NCI-H748 (cell line): Measurements from ENCODE around the gene SLIT2.

ENCODE experiments used
- DNase-seq: peaks from one replicate; lab custom pipeline; 2025; ENCODE audit not compliant: unreplicated experiment; lab: John Stamatoyannopoulos, UW

The SLIT2 gene

DNA sequence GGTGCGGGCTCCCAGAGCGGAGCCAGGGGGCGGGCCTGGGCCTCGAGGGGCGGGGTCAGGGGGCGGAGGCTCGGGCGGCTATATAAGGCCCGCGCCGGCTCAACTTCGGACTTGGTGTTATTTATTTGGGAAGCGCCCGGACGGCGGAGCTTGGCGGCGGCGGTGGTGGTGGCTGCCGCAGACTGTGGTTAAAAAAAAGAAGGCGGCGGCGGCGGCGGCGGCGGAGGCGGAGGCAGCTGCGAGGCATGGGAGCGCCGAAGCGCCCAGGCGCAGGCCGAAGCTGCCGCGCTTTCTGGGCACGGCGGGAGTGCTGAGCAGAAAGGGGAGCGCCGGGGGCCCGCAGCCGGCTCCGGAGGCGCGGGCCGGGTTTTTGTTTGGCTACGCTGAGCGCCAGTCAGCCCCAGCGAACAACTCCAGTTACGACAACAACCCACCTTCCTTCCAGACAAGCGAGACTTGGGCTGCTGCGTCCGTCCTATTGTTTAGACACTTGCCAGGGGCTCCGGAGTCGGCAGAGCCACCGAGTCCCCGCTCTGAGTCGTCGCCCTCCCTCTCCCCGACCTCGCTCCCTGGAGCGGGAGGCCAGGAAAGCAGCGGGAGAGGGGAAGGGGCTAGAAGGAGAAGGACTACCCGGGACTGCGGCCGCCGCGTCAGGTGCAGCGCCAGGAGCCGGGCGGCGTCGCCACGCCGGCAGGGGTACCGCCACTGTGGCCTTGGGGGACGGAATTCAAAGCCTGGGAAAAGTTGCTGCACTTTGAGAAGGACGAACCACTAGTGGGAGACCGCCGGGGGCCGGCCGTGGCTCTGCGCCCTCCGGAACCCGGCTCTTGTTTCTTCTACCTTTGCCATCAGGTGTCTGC, at the start of gene SLIT2:
Gene SLIT2, plus strand, starts transcription at position 110 of the 860 bp plus-strand sequence. CDS start 1,911 bp downstream, outside the sequence.
- peak; percentile 76 for DNase-seq

DNA sequence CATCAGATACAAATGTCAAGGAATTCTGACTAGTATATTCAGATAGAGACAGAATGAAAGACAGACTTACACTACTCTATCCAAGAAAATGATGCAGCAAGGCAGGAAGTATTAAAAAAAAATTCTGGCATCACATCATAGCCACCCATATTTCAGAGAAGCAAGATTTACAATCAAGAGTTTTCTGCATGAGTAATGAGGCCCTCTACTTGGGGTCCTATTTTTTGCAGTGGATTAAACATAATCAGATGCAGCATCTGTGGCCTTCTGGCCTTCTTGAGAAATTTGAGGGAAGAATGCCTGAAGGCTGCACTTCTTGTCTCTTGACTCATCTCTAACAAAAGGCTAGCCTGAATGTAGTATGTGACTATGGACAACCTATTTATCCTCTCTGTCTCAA, 48.2 kb upstream of the SLIT2 start:
- no peak for DNase-seq

DNA sequence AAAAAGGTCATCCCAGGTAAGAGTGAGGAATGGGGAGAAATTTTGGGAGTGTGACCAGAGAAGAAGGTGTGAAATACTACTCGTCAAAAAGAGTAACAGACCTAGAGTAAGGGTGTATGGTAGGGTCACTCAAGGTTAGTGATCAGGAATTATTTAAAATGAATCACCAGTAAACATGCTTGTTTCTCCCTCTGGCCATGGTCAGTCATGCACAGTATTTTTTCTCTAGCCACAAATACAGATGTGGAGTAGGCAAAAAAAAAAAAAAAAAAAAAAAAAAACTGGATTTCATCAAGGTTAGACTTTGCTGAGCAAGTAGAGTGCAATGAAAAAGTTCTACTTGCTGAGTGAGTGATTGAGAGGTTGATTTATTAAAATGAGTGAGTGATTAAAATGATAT, 34.2 kb upstream of the SLIT2 start:
- DNase-seq = no peak

DNA sequence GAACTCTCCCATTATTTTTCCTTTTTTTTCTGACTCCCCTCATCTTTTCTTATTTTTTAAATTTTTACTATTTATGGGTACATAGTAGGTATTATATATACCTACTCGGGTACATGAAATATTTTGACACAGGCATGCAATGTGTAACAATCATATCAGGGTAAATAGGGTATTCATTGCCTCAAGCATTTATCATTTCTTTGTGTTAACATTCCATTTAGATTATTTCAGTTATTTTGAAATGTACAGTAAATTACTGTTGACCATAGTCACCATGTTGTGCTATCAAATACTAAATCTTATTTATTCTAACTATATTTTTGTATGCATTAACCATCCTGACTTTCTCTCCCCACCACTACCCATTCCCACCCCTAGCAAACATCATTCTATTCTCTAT, 33.8 kb upstream of the SLIT2 start:
- no peak for DNase-seq

DNA sequence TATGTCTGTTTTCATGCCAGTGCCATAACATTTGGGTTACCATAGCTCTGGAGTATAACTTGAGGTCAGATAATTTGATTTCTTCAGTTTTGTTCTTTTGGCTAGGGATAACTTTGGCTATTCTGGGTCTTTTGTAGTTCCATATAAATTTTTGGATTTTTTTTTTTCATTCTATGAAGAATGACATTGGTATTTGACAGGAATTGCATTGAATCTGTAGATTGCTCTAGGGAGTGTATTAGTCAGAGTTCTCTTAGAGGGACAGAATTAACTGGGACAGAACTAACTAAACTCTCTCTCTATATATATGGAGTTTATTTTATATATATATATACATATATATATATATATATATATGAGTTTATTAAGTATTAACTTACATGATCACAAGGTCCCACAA, 32.2 kb upstream of the SLIT2 start:
- no peak for DNase-seq

DNA sequence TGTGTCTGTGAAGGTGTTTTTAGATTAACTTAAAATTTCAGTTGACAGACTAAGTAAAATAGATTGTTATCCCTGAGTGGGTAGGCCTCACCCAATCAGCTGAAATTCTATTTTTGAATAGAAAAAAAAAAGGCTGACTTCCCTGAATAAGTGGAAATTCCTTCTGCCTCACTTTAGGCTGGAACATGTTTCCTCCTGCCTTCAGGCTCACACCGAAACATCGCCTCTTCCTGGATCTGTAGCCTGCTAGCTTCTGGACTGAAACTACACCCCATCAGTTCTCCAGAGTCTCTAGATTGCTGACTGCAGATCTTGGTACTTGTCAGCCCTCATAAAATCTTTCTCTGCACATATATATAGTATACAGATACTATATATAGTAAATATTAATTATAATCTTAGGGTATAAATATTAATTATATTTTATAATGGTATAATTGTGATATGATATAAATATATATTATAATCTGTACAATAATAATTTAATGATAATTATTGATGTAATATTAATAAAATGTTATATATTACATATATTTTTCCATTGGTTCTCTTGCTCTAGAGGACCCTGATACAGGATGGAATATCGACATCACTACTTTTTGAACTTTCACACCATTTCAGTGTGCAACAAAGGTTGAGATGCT, 13.7 kb upstream of the SLIT2 start:
- DNase-seq = no peak

DNA sequence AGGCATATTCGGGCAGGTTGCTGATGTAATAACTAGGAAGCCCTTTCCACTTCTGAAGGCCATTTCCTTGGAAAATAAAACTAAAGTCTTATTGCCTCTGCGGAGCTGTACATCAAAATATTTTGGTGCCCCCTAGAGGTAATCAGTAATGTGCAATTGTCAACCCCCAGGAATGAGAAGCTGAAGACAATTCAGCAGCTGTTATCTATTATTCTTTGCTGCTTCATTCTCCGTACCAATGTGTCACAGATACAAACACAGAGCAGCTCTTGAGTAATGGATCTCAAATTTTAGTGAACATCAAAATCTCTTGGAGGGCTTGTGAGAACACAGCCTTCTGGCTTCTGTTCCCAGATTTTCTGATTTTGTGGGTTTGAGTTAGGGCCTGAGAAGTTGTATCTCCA, 3.5 kb upstream of the SLIT2 start:
- peak; percentile 63 for DNase-seq

DNA sequence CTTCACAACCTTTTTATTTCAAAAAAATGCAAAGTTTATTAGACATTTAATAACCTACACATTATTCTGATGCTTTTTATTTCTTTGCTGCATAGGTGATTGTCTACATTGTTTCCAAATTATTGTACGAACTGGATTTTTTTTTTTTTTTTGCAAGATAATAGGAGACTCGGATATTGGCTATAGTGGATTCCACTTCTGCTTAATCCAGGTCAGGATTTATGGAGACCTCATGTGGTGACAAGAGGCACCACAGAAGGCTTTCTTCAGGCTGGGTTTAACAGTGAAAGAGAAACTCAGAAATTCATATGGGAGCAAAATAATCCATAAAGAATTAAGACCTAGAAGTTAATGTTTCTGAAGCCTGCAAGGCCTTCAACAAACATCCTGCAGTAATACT, 2.4 kb upstream of the SLIT2 start:
- peak; percentile 18 for DNase-seq

DNA sequence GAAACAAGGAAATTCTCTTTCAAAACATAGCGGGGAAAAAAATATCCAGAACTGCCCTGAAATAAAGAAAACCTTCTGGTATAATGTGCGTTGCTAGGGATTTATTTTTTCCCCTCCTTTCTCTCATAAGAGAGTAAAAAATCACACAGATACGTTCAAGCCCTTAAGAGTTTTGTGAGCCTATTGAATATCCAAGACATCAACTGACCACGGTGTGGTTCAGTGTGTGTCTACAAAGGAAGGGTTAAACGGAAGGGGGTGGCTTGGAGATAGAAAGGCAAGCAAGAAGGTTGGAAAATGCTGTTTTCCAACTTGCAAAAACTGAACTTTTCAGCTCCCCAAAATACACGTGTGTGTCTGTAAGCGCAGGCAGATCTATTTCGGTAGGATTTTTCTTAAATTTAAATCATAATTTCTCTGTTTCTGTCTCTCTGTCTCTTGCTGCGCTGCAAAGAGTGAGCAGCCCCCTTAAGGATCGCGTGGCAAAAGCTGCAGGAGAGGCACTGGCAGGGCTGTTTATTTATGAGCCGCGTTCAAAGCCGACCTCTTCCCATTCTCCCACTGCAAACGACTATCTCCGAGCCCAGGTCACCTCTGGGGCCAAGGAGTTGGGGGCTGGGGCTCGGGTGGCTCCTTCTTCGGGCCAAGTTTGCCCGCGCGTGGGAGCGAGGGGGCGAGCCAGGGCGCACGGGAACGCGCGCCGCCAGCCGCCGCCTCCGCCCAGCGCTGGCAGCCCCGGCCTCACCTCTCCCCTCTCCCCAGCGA, 492 bp upstream of the SLIT2 start:
- no peak for DNase-seq

GRCh38 chr4:20252656-20253282, 1.1 kb downstream of the SLIT2 start:
- peak; percentile 55 for DNase-seq

DNA sequence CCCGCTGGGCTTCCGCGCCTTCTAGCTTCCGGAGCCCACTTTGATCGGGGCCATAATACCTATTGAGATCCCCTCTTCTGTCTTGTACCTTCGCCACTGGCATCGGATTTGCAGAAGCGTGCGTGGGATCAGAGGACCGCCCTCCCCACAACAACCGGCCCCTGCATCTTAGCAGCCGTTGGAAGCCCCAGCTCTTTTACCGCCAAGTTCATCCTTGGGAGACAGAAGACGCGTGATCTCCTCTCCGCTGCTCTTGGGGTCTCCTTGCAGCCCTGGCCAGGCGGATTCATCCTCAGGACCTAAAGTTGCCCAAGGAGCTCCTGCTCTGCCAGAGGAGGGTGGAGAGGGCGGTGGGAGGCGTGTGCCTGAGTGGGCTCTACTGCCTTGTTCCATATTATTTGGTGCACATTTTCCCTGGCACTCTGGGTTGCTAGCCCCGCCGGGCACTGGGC, 1.6 kb downstream of the SLIT2 start:
- no peak for DNase-seq

GRCh38 chr4:20253735-20254409, 2.2 kb downstream of the SLIT2 start:
- peak; percentile 46 for DNase-seq

DNA sequence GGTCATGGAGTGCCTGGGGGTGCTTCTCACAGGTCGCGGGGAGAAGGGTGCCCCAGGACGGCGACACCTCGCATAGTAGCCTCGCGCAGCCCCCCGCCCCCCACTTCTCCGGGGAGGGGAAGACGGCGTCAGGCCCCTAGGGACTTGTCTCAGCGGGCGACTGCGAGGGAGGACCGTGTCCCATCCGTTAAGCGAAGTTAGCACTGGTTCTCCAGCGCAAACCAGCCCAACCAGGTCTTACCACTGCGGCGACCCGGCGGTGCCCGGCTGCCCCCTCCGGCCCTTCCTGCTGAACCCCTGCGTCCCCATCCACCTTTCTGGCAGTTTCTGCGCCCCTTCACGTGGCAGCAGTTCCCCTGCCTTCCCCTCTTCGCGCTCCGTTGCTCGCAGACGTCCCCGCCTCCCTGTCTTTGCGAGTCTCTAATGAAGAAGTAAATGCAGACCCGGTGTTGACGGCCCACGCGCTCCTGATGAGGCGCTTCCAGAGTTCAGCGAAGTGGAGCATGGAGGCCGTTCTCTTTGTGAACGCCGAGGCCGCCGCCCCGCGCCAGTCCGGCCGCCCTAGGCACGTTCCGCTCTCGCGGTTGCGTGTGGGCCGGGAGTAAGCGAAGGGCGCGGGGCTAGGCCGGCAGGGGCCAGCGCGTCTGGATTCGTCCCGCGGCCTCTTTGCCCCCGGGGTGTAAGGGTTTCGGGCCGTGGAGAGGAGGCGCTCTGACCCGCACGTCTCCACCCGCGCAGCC, 3.0 kb downstream of the SLIT2 start:
- peak; percentile 52 for DNase-seq

GRCh38 chr4:20255251-20255586, 3.5 kb downstream of the SLIT2 start:
- no peak for DNase-seq

DNA sequence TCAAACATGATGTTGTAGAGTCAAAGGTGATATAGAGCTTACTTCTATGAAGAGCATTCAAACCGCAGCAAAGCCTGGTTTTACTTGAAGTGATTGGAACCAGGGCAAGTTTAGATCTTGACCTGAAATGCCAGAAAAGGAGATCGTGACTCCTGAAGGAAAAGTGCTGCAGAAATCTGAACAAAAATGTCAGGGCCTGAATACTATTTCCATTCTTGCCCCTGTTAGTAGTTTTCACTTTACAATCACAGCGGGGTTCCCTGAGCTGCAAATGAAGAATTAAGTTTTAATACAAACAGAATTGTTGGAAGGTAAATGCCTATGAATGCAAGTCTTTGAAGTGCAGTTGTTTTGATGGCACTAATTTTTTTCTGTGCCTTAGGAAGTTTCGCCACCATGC, 4.1 kb downstream of the SLIT2 start:
- DNase-seq = no peak

- no peak for DNase-seq
Observed at GRCh38 chr4:20256381-20256881, 4.7 kb downstream of the SLIT2 start.

DNA sequence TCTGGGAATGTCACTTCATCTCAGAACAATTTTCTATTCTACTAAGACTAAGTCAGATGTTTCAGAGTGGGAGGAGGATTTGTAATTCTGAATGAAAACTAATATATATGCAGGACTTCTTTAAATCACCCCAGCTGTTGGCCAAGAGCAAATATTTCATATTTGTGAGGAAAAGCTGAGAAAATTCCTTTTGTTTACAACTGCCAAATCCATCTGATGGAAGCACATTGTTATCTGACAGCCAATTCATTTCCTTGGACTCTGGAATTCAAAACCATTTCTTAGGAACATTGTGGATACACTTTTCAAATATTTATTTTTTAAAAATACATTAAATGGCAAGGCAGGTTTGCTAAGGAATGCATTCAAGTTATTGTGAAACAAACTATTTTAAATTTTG, 8.0 kb downstream of the SLIT2 start:
- DNase-seq = no peak

DNA sequence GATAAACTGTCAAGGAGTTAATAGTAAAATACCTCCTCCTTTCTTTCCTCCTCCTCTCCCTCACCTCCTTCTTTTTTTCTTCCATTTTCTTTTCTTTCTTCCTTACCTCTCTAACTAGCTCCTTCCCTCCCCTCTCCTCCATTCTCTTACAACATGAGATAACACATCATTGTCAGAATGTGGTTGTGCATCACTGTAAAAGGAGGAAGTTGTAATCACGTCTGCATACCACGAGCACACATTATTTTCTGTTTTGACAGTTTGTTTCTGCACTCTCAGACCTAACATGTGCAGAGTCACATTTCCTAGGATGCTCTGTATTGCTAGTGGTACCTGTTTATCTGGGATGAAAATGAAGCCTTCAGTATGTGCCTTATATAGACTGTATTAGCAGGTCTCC, 9.1 kb downstream of the SLIT2 start:
- no peak for DNase-seq

DNA sequence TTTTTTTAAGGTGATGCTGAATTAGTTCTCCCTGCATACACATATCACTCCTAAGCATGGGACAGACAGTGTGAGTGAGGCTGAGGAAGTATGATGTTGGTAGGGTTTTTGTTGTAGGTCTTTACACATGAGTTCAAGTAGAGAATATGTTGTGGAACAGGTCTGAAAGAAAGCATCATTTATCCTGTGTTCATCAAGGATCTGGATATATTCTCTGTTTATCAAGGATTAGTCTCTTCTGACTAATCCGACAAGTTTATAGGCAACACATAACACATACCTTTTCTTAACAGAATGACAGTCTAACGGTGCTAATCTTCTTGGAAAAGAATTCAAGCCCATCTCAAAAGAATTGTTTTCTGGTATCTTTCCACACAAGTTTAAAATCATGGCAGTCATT, 10.5 kb downstream of the SLIT2 start:
- no peak for DNase-seq

- no peak for DNase-seq
Observed at GRCh38 chr4:20264688-20265087, 13.0 kb downstream of the SLIT2 start.
